ENCODE results near the gene SLC5A10. TPM values are rescaled to one million over a fixed set of nuclear protein-coding genes. Genes with fewer than 3 reads are reported as not detected.
"Not testable (repeated sequence)": the region's sequence is repeated elsewhere in the genome, so short reads cannot be mapped to it uniquely, and the experiment has no call there.

Gene SLC5A10
- total RNA-seq, 1 experiment from 2014 or later: not detected

GRCh38 chr17:19062718-19063325, 110.9 kb downstream of the SLC5A10 start:
- H3K36me3 ChIP-seq (ENCODE audit: insufficient read depth, low read length, poor library complexity, severe bottlenecking); BruUV-seq (replicated peaks); CTCF ChIA-PET; H3K4me3 ChIP-seq (ENCODE audit: low read depth, low read length, poor library complexity, severe bottlenecking); POLR2A ChIA-PET (ENCODE audit: low non-redundant PET); H3K9me3 ChIP-seq (ENCODE audit: low read depth, low read length, poor library complexity, severe bottlenecking); DNase-seq (ENCODE audit: low spot score); intact Hi-C loops (cut with micrococcal nuclease; ENCODE audit: unreplicated experiment); H3K27me3 ChIP-seq (replicated peaks; ENCODE audit: insufficient read depth, low read depth, low read length, poor library complexity); H3K27ac ChIP-seq (ENCODE audit: low read depth, low read length, poor library complexity, severe bottlenecking); H3K4me1 ChIP-seq (ENCODE audit: insufficient read depth, low read length, poor library complexity, severe bottlenecking): not testable (repeated sequence)

GRCh38 chr17:19063326-19063956, 111.5 kb downstream of the SLC5A10 start:
- H3K27me3 ChIP-seq (replicated peaks; ENCODE audit: insufficient read depth, low read depth, low read length, poor library complexity); CTCF ChIA-PET; DNase-seq (ENCODE audit: low spot score); intact Hi-C loops (cut with micrococcal nuclease; ENCODE audit: unreplicated experiment); H3K9me3 ChIP-seq (ENCODE audit: low read depth, low read length, poor library complexity, severe bottlenecking); H3K4me1 ChIP-seq (ENCODE audit: insufficient read depth, low read length, poor library complexity, severe bottlenecking); H3K27ac ChIP-seq (ENCODE audit: low read depth, low read length, poor library complexity, severe bottlenecking); H3K36me3 ChIP-seq (ENCODE audit: insufficient read depth, low read length, poor library complexity, severe bottlenecking); POLR2A ChIA-PET (ENCODE audit: low non-redundant PET); H3K4me3 ChIP-seq (ENCODE audit: low read depth, low read length, poor library complexity, severe bottlenecking): not testable (repeated sequence)
- TSS peak; percentile 100 for BruUV-seq (replicated peaks)

GRCh38 chr17:19064378-19064777, 112.4 kb downstream of the SLC5A10 start:
- DNase-seq (ENCODE audit: low spot score); intact Hi-C loops (cut with micrococcal nuclease; ENCODE audit: unreplicated experiment); H3K4me1 ChIP-seq (ENCODE audit: insufficient read depth, low read length, poor library complexity, severe bottlenecking); CTCF ChIA-PET; H3K36me3 ChIP-seq (ENCODE audit: insufficient read depth, low read length, poor library complexity, severe bottlenecking); POLR2A ChIA-PET (ENCODE audit: low non-redundant PET); BruUV-seq (replicated peaks); H3K9me3 ChIP-seq (ENCODE audit: low read depth, low read length, poor library complexity, severe bottlenecking); H3K4me3 ChIP-seq (ENCODE audit: low read depth, low read length, poor library complexity, severe bottlenecking); H3K27ac ChIP-seq (ENCODE audit: low read depth, low read length, poor library complexity, severe bottlenecking); H3K27me3 ChIP-seq (replicated peaks; ENCODE audit: insufficient read depth, low read depth, low read length, poor library complexity): not testable (repeated sequence)

- H3K9me3 ChIP-seq (ENCODE audit: low read depth, low read length, poor library complexity, severe bottlenecking); H3K4me1 ChIP-seq (ENCODE audit: insufficient read depth, low read length, poor library complexity, severe bottlenecking); DNase-seq (ENCODE audit: low spot score); H3K27me3 ChIP-seq (replicated peaks; ENCODE audit: insufficient read depth, low read depth, low read length, poor library complexity); H3K4me3 ChIP-seq (ENCODE audit: low read depth, low read length, poor library complexity, severe bottlenecking); CTCF ChIA-PET; H3K36me3 ChIP-seq (ENCODE audit: insufficient read depth, low read length, poor library complexity, severe bottlenecking); H3K27ac ChIP-seq (ENCODE audit: low read depth, low read length, poor library complexity, severe bottlenecking); intact Hi-C loops (cut with micrococcal nuclease; ENCODE audit: unreplicated experiment); POLR2A ChIA-PET (ENCODE audit: low non-redundant PET): not testable (repeated sequence)
- TSS peak; percentile 91 for BruUV-seq (replicated peaks)
Measured at GRCh38 chr17:19070318-19071168, 118.6 kb downstream of the SLC5A10 start.

Other genes with a start within 250 kb of the SLC5A10 start
- gene FBXW10, start 208.1 kb upstream of the SLC5A10 start, total RNA-seq (2021): 0.17 TPM in 1 of 2 replicates, not detected in the other
- 26.5 and 31.6 TPM in 2 replicates for gene TVP23B, start 171.0 kb upstream of the SLC5A10 start, total RNA-seq (2021)
- gene PRPSAP2, start 94.0 kb upstream of the SLC5A10 start, total RNA-seq (2021): 72.1 and 73.4 TPM in 2 replicates
- 9.6 and 12.4 TPM in 2 replicates for gene FAM83G, start 52.6 kb downstream of the SLC5A10 start, total RNA-seq (2021)
- 0.26 TPM in 1 of 2 replicates, not detected in the other for gene GRAP, start 94.8 kb downstream of the SLC5A10 start, total RNA-seq (2021)
- gene GRAPL, start 175.4 kb downstream of the SLC5A10 start, total RNA-seq (2021): not detected in 2 replicates

Measured in A673 (cell line).